Heart right ventricle (tissue), 16 donors: ENCODE data around the gene NCAN. TPM values are rescaled to one million over a fixed set of nuclear protein-coding genes. Genes with fewer than 3 reads are reported as not detected.

Experiments used
- ATAC-seq, 8 donors: fragments of 200-7000 bp; cut with Tn5 transposase; one replicate each; pipeline ENCODE4 v1.9.1; 2020; ENCODE audit warnings: mild to moderate bottlenecking in 8 of 8, moderate library complexity in 8 of 8, moderate number of reproducible peaks in 1 of 8
- DNase-seq, 2 donors: peaks; one replicate each; pipeline ENCODE4 v3.0.0-alpha.2; 2020
- H3K27ac ChIP-seq, 10 donors: fragments of 200-600 bp; sonication (generic) in 2 of 10; one replicate each; pipeline versions ENCODE4 v1.5.0 to v1.8.0; 2020 to 2022; ENCODE audit warnings: mild to moderate bottlenecking in 3 of 10
- H3K27me3 ChIP-seq, 7 donors: fragments of 200-600 bp; one replicate each; pipeline ENCODE4 v1.8.0; 2021 to 2022; ENCODE audit warnings: mild to moderate bottlenecking in 2 of 7
- H3K36me3 ChIP-seq, 9 donors: fragments of 200-600 bp; sonication (generic) in 1 of 9; one replicate each; pipeline versions ENCODE4 v1.5.0 to v1.8.0; 2020 to 2022; ENCODE audit warnings: mild to moderate bottlenecking in 2 of 9
- H3K4me1 ChIP-seq, 9 donors: fragments of 200-600 bp; sonication (generic) in 1 of 9; one replicate each; pipeline versions ENCODE4 v1.5.0 to v1.8.0; 2020 to 2022; ENCODE audit warnings: mild to moderate bottlenecking in 4 of 9
- H3K4me3 ChIP-seq, 10 donors: fragments of 200-600 bp; sonication (generic) in 2 of 10; one replicate each; pipeline versions ENCODE4 v1.5.0 to v1.8.0; 2020 to 2022; ENCODE audit warnings: mild to moderate bottlenecking in 7 of 10, moderate library complexity in 2 of 10
- H3K9me3 ChIP-seq, 11 donors: fragments of 200-600 bp in 10 of 11; sonication (generic) in 2 of 11; one replicate each; pipeline versions ENCODE4 v1.5.0 to v1.8.0; 2013 to 2022; ENCODE audit warnings: mild to moderate bottlenecking in 2 of 11, control low read depth in 1 of 11, moderate library complexity in 1 of 11
- CTCF ChIP-seq, 9 donors: fragments of 200-600 bp; sonication (generic) in 2 of 9; IDR thresholded peaks; one replicate each; pipeline versions ENCODE4 v1.5.0 to v1.8.0; 2021 to 2022; ENCODE audit warnings: antibody characterized with exemption in 9 of 9, mild to moderate bottlenecking in 5 of 9, moderate library complexity in 1 of 9
- whole genome bisulfite sequencing, 2 donors: extraction: QIAGEN DNeasy Blood & Tissue Kit; methylation state at CpG; one replicate each; pipeline ENCODE4 v1.1.7; 2013; ENCODE audit warnings: inconsistent platforms in 1 of 2; 5-methylcytosine and 5-hydroxymethylcytosine counted together
- intact Hi-C, 10 donors: fragments of 100-400 bp; cut with DNase I; formaldehyde crosslinking; loops; one replicate each; pipeline versions ENCODE4 v1.11.1 to v1.14.2; 2022
- polyA plus RNA-seq, 2 donors: library from polyadenylated mRNA; stranded (reverse); fragments of 200-250 nt; gene quantifications; one replicate each; pipeline ENCODE4 v1.2.3, GENCODE V29; 2013
- total RNA-seq, 10 donors: library from RNA; stranded (reverse); fragmentation: NEBNext Ultra II Directional in 3 of 10; extraction: Animal tissue kit (Norgen Biotek cat#: 25700) in 3 of 10; gene quantifications; one replicate each; pipeline versions ENCODE4 v1.2.1 to v1.2.4, GENCODE V29; 2021 to 2023
- donor health status: Arrhythmogenic right ventricular cardiomyopathy.
- donor health status: ischemic (EF 13 %, LVEDD 7.1; RV severe dilation, severe dysfunction).
- donor health status: healthy with polysubstance abuse.
- donor health status: DM: no; HTN: yes; CAD: no.
- donor health status: DM: no; HTN: no; CAD: no.
- donor health status: ischemic (EF 25% LVEDD 6.9; RV normal size, moderate dysfunction).
- donor health status: ischemic (EF 25% LVEDD 5.7; RV mildly dilated, moderate dysfunction).
- donor health status: healthy.
- donor health status: DM: yes; HTN: yes; CAD: no.
- donor health status: Ischemic cardiomyopathy.
- donor health status: ischemic (EF 35%, LVEDD 5.7; RV mildly dilated, moderate dysfunction).
- donor health status: nonischemic (EF 11% LVEDD 7.7; RV severe dilation, severe dysfunction).
- donor health status: DM: yes; HTN: yes; CAD: no.
- donor health status: PGD.
- donor health status: ischemic (EF 29% LVEDD 5.4; RV normal size, mild dysfunction).
- donor health status: nonischemic (EF 23%, LVEDD 6.1; RV moderate dilation, normal function).

Gene NCAN
- total and polyA plus RNA-seq, 12 donors, result not detected

- Histone ChIP-seq H3K27me3 (no peaks in the 10 kb centered on the region), H3K36me3 (peaks cover 0 to 96% (median 31%) of the 10 kb centered on the region in 9 donors), H3K4me1 (peaks cover 0 to 14% (median 0%) of the 10 kb centered on the region in 9 donors), H3K9me3 (no peaks in the 10 kb centered on the region), H3K27ac (no peak overlapping the region), H3K4me3 (no peak overlapping the region)
- 95 to 99% methylated on average over 12 of the region's 12 CpGs for WGBS, 2 donors
- DNase-seq (no peak), ATAC-seq (no peak)
- no peak for TF ChIP-seq CTCF (IDR thresholded peaks at IDR 0.05)
- intact Hi-C loops, result no loop called here
These were observed 88.9 kb downstream of the NCAN start for GRCh38 chr19:19300613-19301012.

Other genes with a start within 250 kb of the NCAN start
- gene SUGP2, start 178.4 kb upstream of the NCAN start, total RNA-seq, result 10 to 100 TPM; 50.4 to 72.3 (median 63.3) TPM
- gene SUGP2, start 178.4 kb upstream of the NCAN start, polyA plus RNA-seq, result 10 to 100 TPM; 27.2 to 85.2 TPM
- 10 to 100 TPM; 13.4 to 22.3 (median 15.2) TPM for gene ARMC6, start 178.4 kb upstream of the NCAN start, total RNA-seq
- gene ARMC6, start 178.4 kb upstream of the NCAN start, polyA plus RNA-seq, result 10 to 100 TPM; 21.9 to 27.9 TPM
- gene SLC25A42, start 148.0 kb upstream of the NCAN start, total RNA-seq, result 10 to 100 TPM; 15.7 to 24.1 (median 19.3) TPM
- gene SLC25A42, start 148.0 kb upstream of the NCAN start, polyA plus RNA-seq, result 10 to 100 TPM; 15.9 to 18.1 TPM
- 10 to 100 TPM; 11.4 to 27.9 (median 18.6) TPM for gene TMEM161A, start 73.5 kb upstream of the NCAN start, total RNA-seq
- gene TMEM161A, start 73.5 kb upstream of the NCAN start, polyA plus RNA-seq, result 10 to 100 TPM; 24.2 to 24.4 TPM
- gene MEF2B, start 41.7 kb upstream of the NCAN start, total RNA-seq, result under 1 TPM in 7 of 10 donors, not detected in 3; 0.34 to 0.99 (median 0.54) TPM
- 1 to 10 TPM in 1 of 2 donors, under 1 TPM in 1; 0.41 to 2.3 TPM for gene MEF2B, start 41.7 kb upstream of the NCAN start, polyA plus RNA-seq
- gene BORCS8, start 19.8 kb upstream of the NCAN start, total RNA-seq, result 10 to 100 TPM; 21.1 to 33.2 (median 25.0) TPM
- 10 to 100 TPM; 22.0 to 27.9 TPM for gene BORCS8, start 19.8 kb upstream of the NCAN start, polyA plus RNA-seq
- gene RFXANK, start 19.7 kb upstream of the NCAN start, total RNA-seq, result 10 to 100 TPM; 30.6 to 42.6 (median 35.8) TPM
- 100 to 1,000 TPM in 1 of 2 donors, 10 to 100 TPM in 1; 87.6 to 109 TPM for gene RFXANK, start 19.7 kb upstream of the NCAN start, polyA plus RNA-seq
- 1 to 10 TPM; 3.2 to 8.5 (median 5.1) TPM for gene NR2C2AP, start 8.5 kb upstream of the NCAN start, total RNA-seq
- gene NR2C2AP, start 8.5 kb upstream of the NCAN start, polyA plus RNA-seq, result 10 to 100 TPM in 1 of 2 donors, 1 to 10 TPM in 1; 9.3 to 23.4 TPM
- gene TM6SF2, start 61.3 kb downstream of the NCAN start, total RNA-seq, result 1 to 10 TPM in 4 of 10 donors, under 1 TPM in 6; 0.17 to 2.1 (median 0.64) TPM
- gene TM6SF2, start 61.3 kb downstream of the NCAN start, polyA plus RNA-seq, result under 1 TPM; 0.20 to 0.66 TPM
- gene SUGP1, start 108.6 kb downstream of the NCAN start, total RNA-seq, result 10 to 100 TPM; 33.6 to 50.2 (median 44.8) TPM
- gene SUGP1, start 108.6 kb downstream of the NCAN start, polyA plus RNA-seq, result 10 to 100 TPM; 30.1 to 32.0 TPM
- gene MAU2, start 108.9 kb downstream of the NCAN start, total RNA-seq, result 10 to 100 TPM; 29.3 to 48.6 (median 36.7) TPM
- 10 to 100 TPM; 11.2 to 39.4 TPM for gene MAU2, start 108.9 kb downstream of the NCAN start, polyA plus RNA-seq
- gene GATAD2A, start 193.7 kb downstream of the NCAN start, total RNA-seq, result 10 to 100 TPM; 22.1 to 48.5 (median 26.0) TPM
- 10 to 100 TPM in 1 of 2 donors, 1 to 10 TPM in 1; 7.5 to 13.3 TPM for gene GATAD2A, start 193.7 kb downstream of the NCAN start, polyA plus RNA-seq